Vagina (tissue), 2 donors: ENCODE results near the gene ZNF777. TPM values are rescaled to one million over a fixed set of nuclear protein-coding genes. Genes with fewer than 3 reads are reported as not detected.

Experiments
- DNase-seq, 2 donors: peaks; one replicate each; pipeline ENCODE4 v3.0.0-alpha.2; 2017; ENCODE audit errors: extremely low spot score in 2 of 2
- H3K27ac ChIP-seq: fragments of 200-600 bp; sonication (generic); one replicate; pipeline ENCODE4 v1.5.1; 2019
- H3K27me3 ChIP-seq: fragments of 200-600 bp; sonication (generic); one replicate; pipeline ENCODE4 v1.5.1; 2019
- H3K36me3 ChIP-seq, 2 donors: fragments of 200-600 bp; sonication (generic); one replicate each; pipeline ENCODE4 v1.5.1; 2017 to 2019
- H3K4me1 ChIP-seq: fragments of 200-600 bp; sonication (generic); one replicate; pipeline ENCODE4 v1.5.1; 2019
- H3K4me3 ChIP-seq, 2 donors: fragments of 200-600 bp; sonication (generic); 1 replicate in 1 of 2; 2 replicates in 1 of 2; pipeline ENCODE4 v1.5.1; 2016 to 2019
- H3K9me3 ChIP-seq: fragments of 200-600 bp; sonication (generic); one replicate; pipeline ENCODE4 v1.5.1; 2019
- CTCF ChIP-seq, 3 experiments: fragments of 450-650 bp in 2 of 3; fragments of 200-600 bp in 1 of 3; sonication (generic) in 1 of 3; IDR thresholded peaks; one replicate each; pipeline ENCODE4 v1.5.1; 2017 to 2019; ENCODE audit warnings: antibody characterized with exemption in 3 of 3, mild to moderate bottlenecking in 2 of 3, moderate library complexity in 2 of 3
- POLR2A ChIP-seq, 2 donors: fragments of 450-650 bp; IDR thresholded peaks; one replicate each; pipeline ENCODE4 v1.6.1; 2017; ENCODE audit warnings: antibody characterized with exemption in 2 of 2, mild to moderate bottlenecking in 2 of 2, moderate library complexity in 2 of 2
- POLR2AphosphoS5 ChIP-seq, 2 donors: sonication (generic); formaldehyde crosslinking; IDR thresholded peaks; one replicate each; pipeline ENCODE4 v1.9.0; 2017; ENCODE audit warnings: antibody characterized with exemption in 2 of 2, mild to moderate bottlenecking in 2 of 2, low read depth in 1 of 2; ENCODE audit not compliant: insufficient read depth in 1 of 2
- intact Hi-C: fragments of 100-400 bp; cut with DNase I; formaldehyde crosslinking; loops from one replicate; pipeline ENCODE4 v1.15.1; 2023
- total RNA-seq: library from RNA; depleted of rRNA; stranded (reverse); fragments of >200 nt; gene quantifications from one replicate; pipeline ENCODE4 v1.2.3, GENCODE V29; 2016

The ZNF777 gene
- total RNA-seq, 1 donor from 2014 or later, result 13.5 TPM

DNA sequence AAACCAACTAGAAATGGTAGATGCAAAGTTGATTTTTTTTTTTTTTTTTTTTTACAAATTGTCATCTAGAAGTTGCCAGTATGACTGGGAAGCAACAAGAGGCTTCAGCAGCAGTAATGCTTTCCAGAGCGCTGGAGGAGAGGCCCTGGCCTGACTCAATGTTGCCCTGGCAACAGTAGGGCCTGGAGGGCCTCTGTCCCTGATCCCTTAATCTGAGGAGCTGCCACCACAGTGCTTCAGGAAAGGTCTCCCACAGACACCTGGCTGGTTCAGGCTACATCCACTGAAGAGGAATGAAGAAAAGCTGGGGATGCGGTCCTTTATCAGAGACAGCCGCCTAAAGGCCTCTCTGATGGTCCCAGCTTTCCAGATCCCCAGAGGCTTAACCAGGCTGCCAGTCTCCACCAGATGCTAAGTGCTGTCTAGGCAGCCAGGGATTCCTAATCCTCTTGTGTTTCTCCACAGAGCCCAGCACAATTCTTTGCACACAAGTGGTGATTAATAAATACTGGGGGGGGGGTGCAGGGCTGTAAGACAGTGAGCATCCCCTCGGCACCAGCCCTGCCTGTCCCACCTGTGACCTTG, 33.7 kb downstream of the ZNF777 start:
- no peak overlapping the region for H3K27ac ChIP-seq
- no peaks in the 10 kb centered on the region for H3K9me3 ChIP-seq
- peaks cover 6% of the 10 kb centered on the region for H3K4me1 ChIP-seq
- TF ChIP-seq POLR2A (IDR thresholded peaks at IDR 0.05) (no peak), CTCF (IDR thresholded peaks at IDR 0.05) (no peak), POLR2AphosphoS5 (IDR thresholded peaks at IDR 0.05; ENCODE audit: insufficient read depth in 1 of 2, low read depth in 1 of 2) (no peak)
- no peaks in the 10 kb centered on the region for H3K27me3 ChIP-seq
- H3K4me3 ChIP-seq, result no peak overlapping the region
- peaks cover 0 to 16% of the 10 kb centered on the region in 2 donors for H3K36me3 ChIP-seq
- intact Hi-C loops, result loop anchor here (2.0 kb wide), 1 partner anchor 24 kb away; no protein-coding TSS in a partner anchor
- DNase-seq, result no peak

DNA sequence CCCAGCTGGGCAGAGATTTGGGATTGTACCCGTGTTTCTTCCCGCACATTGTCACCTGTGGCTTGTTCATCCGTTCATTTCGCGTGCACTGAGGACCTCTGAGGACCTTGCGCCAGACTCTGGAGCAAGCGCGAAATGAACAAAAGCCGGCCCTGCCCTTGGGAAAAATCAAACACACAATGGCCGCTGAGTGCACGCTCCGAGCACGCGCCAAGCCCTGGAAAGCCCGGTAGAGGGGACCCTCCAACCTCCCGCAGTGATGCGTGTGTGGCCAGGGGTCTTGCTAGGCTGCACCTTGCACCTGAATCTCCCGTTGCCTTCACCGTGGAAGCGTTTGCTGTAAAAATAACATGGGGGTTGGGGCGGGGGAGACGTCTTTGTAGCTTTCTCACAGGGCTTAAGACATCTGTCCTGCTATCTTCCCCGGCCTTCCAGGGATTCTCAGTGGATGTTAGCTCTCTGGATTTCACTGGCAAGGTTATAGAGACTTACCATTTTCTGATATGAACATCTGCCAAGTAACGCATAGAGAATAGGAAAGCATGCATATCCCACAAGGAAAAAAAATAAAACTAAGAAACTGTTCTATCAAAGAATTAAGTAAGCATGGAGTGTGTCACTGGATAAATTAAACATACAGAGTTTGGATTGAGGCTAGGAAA, 37.3 kb downstream of the ZNF777 start:
- DNase-seq, result no peak
- intact Hi-C loops, result no loop called here
- Histone ChIP-seq H3K27ac (no peak overlapping the region), H3K27me3 (no peaks in the 10 kb centered on the region), H3K4me1 (peaks cover 6% of the 10 kb centered on the region), H3K36me3 (no peaks in the 10 kb centered on the region), H3K4me3 (peak overlapping the region in 1 of 2 donors; percentile 39), H3K9me3 (no peaks in the 10 kb centered on the region)
- TF ChIP-seq POLR2A (IDR thresholded peaks at IDR 0.05) (no peak), POLR2AphosphoS5 (IDR thresholded peaks at IDR 0.05; ENCODE audit: insufficient read depth in 1 of 2, low read depth in 1 of 2) (no peak), CTCF (IDR thresholded peaks at IDR 0.05) (no peak)

DNA sequence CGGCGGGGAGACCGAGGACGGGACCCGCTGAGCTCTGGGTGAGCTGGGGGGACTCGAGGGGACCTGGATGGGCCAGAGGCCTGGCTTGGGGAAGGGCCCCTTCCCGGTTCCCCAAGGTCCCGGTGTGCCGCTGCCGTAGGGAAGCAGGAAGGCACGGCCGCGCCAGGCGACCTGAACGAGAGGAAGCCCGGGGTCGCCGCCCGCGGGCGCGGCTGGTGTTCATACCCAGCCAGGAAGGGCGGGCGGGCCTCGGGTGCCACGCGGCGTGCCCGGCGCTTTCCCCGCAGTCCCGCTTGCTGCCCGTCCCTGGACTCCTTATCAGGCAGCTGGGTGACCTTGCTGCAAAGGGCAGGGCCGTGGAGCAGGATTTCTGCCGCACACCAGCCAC, 38.0 kb downstream of the ZNF777 start:
- TF ChIP-seq CTCF (IDR thresholded peaks at IDR 0.05) (no peak), POLR2AphosphoS5 (IDR thresholded peaks at IDR 0.05; ENCODE audit: insufficient read depth in 1 of 2, low read depth in 1 of 2) (no peak), POLR2A (IDR thresholded peaks at IDR 0.05) (no peak)

GRCh38 chr7:149422162-149422913, 38.5 kb downstream of the ZNF777 start:
- TF ChIP-seq CTCF (IDR thresholded peaks at IDR 0.05), result no peak
- no peak for TF ChIP-seq POLR2AphosphoS5 (IDR thresholded peaks at IDR 0.05; ENCODE audit: insufficient read depth in 1 of 2, low read depth in 1 of 2)
- no peak for TF ChIP-seq POLR2A (IDR thresholded peaks at IDR 0.05)
- Histone ChIP-seq H3K9me3 (no peaks in the 10 kb centered on the region), H3K4me3 (peak overlapping the region; percentile 39 to 40), H3K36me3 (no peaks in the 10 kb centered on the region), H3K27me3 (no peaks in the 10 kb centered on the region), H3K4me1 (peaks cover 6% of the 10 kb centered on the region), H3K27ac (no peak overlapping the region)
- no peak for DNase-seq
- intact Hi-C loops, result no loop called here

More for the DNA sequence above, 38.0 kb downstream of the ZNF777 start:
- Histone ChIP-seq H3K9me3 (no peaks in the 10 kb centered on the region), H3K27ac (no peak overlapping the region), H3K36me3 (no peaks in the 10 kb centered on the region), H3K4me1 (peaks cover 6% of the 10 kb centered on the region), H3K27me3 (no peaks in the 10 kb centered on the region), H3K4me3 (peak overlapping the region; percentile 35 to 39)
- intact Hi-C loops, result no loop called here
- no peak for DNase-seq
